ENCODE results near the gene ODC1. TPM values are rescaled to one million over a fixed set of nuclear protein-coding genes. Genes with fewer than 3 reads are reported as not detected.
A peak's percentile ranks its signal among the peaks of the same experiment; 100 is the strongest.

Gene ODC1
- total and polyA plus RNA-seq, 2 of the 4 experiments (the other 2 are of a cell fraction): 117 to 204 TPM

DNA sequence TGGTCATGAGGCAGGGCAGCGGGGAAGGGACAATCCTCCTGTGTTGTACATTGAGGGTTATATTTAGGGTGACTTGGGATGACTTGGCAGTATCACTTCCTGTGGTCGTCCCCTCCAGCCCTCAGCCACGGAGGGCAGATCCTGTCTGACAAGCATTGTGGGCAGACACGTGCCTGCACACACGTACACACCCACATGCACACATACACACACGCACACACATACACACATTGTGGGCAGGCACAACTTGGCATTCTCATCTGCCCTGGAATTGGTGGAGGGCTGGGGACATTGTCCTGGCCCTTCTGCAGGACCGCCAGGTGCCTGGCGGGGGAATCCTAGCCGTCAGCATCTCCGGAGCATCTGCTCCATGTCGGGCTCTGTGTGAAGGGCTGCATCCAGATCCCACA is 47.6 kb downstream of the ODC1 start:
- ATAC-seq (ENCODE audit: low read depth) (no peak), DNase-seq (no peak)
- Histone ChIP-seq H3K14ac (replicated peaks; ENCODE audit: low read depth, low read length) (peak overlapping the region; percentile 71; the same call in 1 of the 2 replicates), H4K5ac (ENCODE audit: low read depth, low read length) (no peak overlapping the region), H3K18ac (ENCODE audit: low read depth, low read length) (no peak overlapping the region), H4K8ac (ENCODE audit: low read depth in 2 of 2, low read length in 2 of 2) (0 out of 4 replicates have a peak overlapping the region, but pooled peaks of 1 of the 2 experiments have one; percentile 46), H3K36me3 (ENCODE audit: control insufficient read depth, insufficient read depth, low read length) (peaks cover 3% of the 10 kb centered on the region; the same call in 1 of the 2 replicates), H3K23ac (ENCODE audit: low read depth, low read length) (no peak overlapping the region), H3K27ac (ENCODE audit: insufficient read depth, low read length) (no peak overlapping the region), H2AK9ac (replicated peaks; ENCODE audit: low read depth, low read length, poor library complexity) (peak overlapping the region; percentile 37), H3K4me1 (ENCODE audit: control insufficient read depth, insufficient read depth, low read length) (peaks cover 16% of the 10 kb centered on the region), H3K79me1 (ENCODE audit: low read depth in 1 of 2, low read length in 2 of 2) (peaks cover 0 to 12% of the 10 kb centered on the region in 2 experiments; a peak in 2 of 4 replicates), H4K20me1 (ENCODE audit: insufficient read depth, low read length) (peaks cover 10% of the 10 kb centered on the region; the same call in 1 of the 2 replicates), H2BK15ac (ENCODE audit: low read depth, low read length) (no peak overlapping the region), H3K9me1 (ENCODE audit: insufficient read depth, low read length) (peaks cover 14% of the 10 kb centered on the region), H2AK5ac (ENCODE audit: low read depth, low read length) (peak overlapping the region; percentile 82), H3K4me3 (ENCODE audit: insufficient read depth, low read depth, low read length) (no peak overlapping the region), H2BK5ac (ENCODE audit: low read depth, low read length, poor library complexity, severe bottlenecking) (no peak overlapping the region), H4K91ac (ENCODE audit: insufficient read depth, low read depth, low read length) (no peak overlapping the region), H2AFZ (replicated peaks; ENCODE audit: low read length, poor library complexity) (peak overlapping the region; percentile 15), H3K4me2 (ENCODE audit: low read depth, low read length) (no peak overlapping the region), H3K56ac (ENCODE audit: extremely low read depth, insufficient read depth, low read length) (no peak overlapping the region), H3K9ac (ENCODE audit: low read depth, low read length) (no peak overlapping the region), H2BK20ac (ENCODE audit: low read depth, low read length) (no peak overlapping the region), H3K4ac (ENCODE audit: low read depth, low read length) (no peak overlapping the region), H3K9me3 (ENCODE audit: control insufficient read depth, insufficient read depth, low read length) (no peaks in the 10 kb centered on the region), H3K27me3 (ENCODE audit: control insufficient read depth, insufficient read depth, low read length) (no peaks in the 10 kb centered on the region), H2BK120ac (ENCODE audit: low read depth, low read length) (no peak overlapping the region)
- WGBS, 2 experiments (ENCODE audit: extremely low coverage in 2 of 2, insufficient read length in 1 of 2): no CpG with 5 or more reads among the region's 11 CpGs
- no TSS peak for BruUV-seq (replicated peaks)
- in situ Hi-C loops (cut with MboI; ENCODE audit: low sequenced_read_pairs): loop anchor here (10.0 kb wide), 1 partner anchor 256 kb away; no protein-coding TSS in a partner anchor
- CTCF ChIA-PET: no interaction called here
- TF ChIP-seq POLR2A (IDR thresholded peaks at IDR 0.05; ENCODE audit: low read depth, low read length): no peak
- peak; percentile 14; the same call in 1 of the 2 replicates for TF ChIP-seq NFE2L2 (IDR thresholded peaks at IDR 0.05; ENCODE audit: low read depth, low read length)
- intact Hi-C loops (cut with micrococcal nuclease): loop anchor here (10.0 kb wide), 1 partner anchor 326 kb away; no protein-coding TSS in a partner anchor
- dilution Hi-C loops (cut with HindIII; ENCODE audit: low sequenced_read_pairs, unreplicated experiment): no loop called here
- POLR2A ChIA-PET (ENCODE audit: unreplicated experiment): no interaction called here

Data from IMR-90 (cell line).